K562 (cell line): ENCODE measurements around the gene GPRIN1. TPM values are rescaled to one million over a fixed set of nuclear protein-coding genes. Genes with fewer than 3 reads are reported as not detected.

ENCODE experiments used
- ATAC-seq: fragments of 200-7000 bp; cut with Tn5 transposase; 3 replicates; pipeline ENCODE4 v1.9.1; 2020; ENCODE audit warnings: moderate library complexity
- BruUV-seq: library from RNA; stranded (reverse); fragments of 400-500 nt; replicated peaks from 2 replicates; lab custom pipeline; 2021; lab: Mats Ljungman, UMichigan
- CTCF ChIA-PET: fragments of 300-600 bp; formaldehyde crosslinking; extraction: SDS; loops from one replicate; lab custom pipeline; 2021; ENCODE audit warnings: low intra/inter-chr PET ratio; lab: Yijun Ruan, JAX
- POLR2A ChIA-PET: fragments of 300-600, 350-650 bp; sonication (Branson Sonifier 250); formaldehyde crosslinking; extraction: SDS; loops from one replicate; lab custom pipeline; 2021; ENCODE audit warnings: antibody characterized with exemption, inconsistent platforms; lab: Yijun Ruan, JAX
- DNase-seq, 4 experiments: peaks; one replicate each; pipeline versions ENCODE4 v3.0.0 to v3.0.0-alpha.2; 2011 to 2018; ENCODE audit warnings: low spot score in 3 of 4, mixed read lengths in 3 of 4; ENCODE audit errors: extremely low read depth in 1 of 4
- FAIRE-seq: peaks from 2 replicates; lab custom pipeline; 2011; peaks lifted over from hg19 to GRCh38; lab: Jason Lieb, UNC
- H2AFZ ChIP-seq: 2 replicates; pipeline ENCODE4 v1.6.0; 2011; ENCODE audit warnings: low read depth, low read length, control low read depth, inconsistent platforms
- H3K27ac ChIP-seq: fragments of 200-600 bp; 3 replicates; pipeline ENCODE4 v1.8.0; 2011; ENCODE audit warnings: low read depth, mild to moderate bottlenecking, control low read depth, inconsistent platforms, low read length, moderate library complexity, mixed read lengths; ENCODE audit errors: extremely low read depth
- H3K27me3 ChIP-seq, 2 experiments: fragments of 300-600 bp in 1 of 2; 2 replicates in 1 of 2; 3 replicates in 1 of 2; pipeline versions ENCODE4 v1.6.0 to v1.8.0; 2011; ENCODE audit warnings: inconsistent platforms in 2 of 2, low read length in 2 of 2, mild to moderate bottlenecking in 1 of 2, mixed read lengths in 1 of 2, moderate library complexity in 1 of 2; ENCODE audit not compliant: control insufficient read depth in 2 of 2, insufficient read depth in 2 of 2
- H3K36me3 ChIP-seq: fragments of 300-600 bp; 3 replicates; pipeline ENCODE4 v1.8.0; 2011; ENCODE audit warnings: mild to moderate bottlenecking, low read length, inconsistent platforms; ENCODE audit not compliant: control insufficient read depth, insufficient read depth
- H3K4me1 ChIP-seq, 2 experiments: fragments of 200-600 bp in 1 of 2; replicated peaks in 1 of 2; 2 replicates in 1 of 2; 3 replicates in 1 of 2; pipeline versions ENCODE4 v1.5.1 to v1.8.0; 2011; ENCODE audit warnings: inconsistent platforms in 2 of 2, low read length in 2 of 2, mild to moderate bottlenecking in 1 of 2, mixed read lengths in 1 of 2, moderate library complexity in 1 of 2; ENCODE audit not compliant: control insufficient read depth in 2 of 2, insufficient read depth in 2 of 2
- H3K4me2 ChIP-seq: 2 replicates; pipeline ENCODE4 v1.6.1; 2011; ENCODE audit warnings: low read length, control low read depth, inconsistent platforms, mixed read lengths; ENCODE audit not compliant: insufficient read depth
- H3K4me3 ChIP-seq: fragments of 200-600 bp; sonication (generic), shearing (Covaris generic); 2 replicates; pipeline ENCODE4 v1.5.1; 2016; ENCODE audit warnings: control low read depth, inconsistent platforms
- H3K79me2 ChIP-seq: fragments of 200-600 bp; 3 replicates; pipeline ENCODE4 v1.8.0; 2011; ENCODE audit warnings: low read length, inconsistent platforms; ENCODE audit not compliant: control insufficient read depth, insufficient read depth
- H3K9ac ChIP-seq, 2 experiments: 2 replicates each; pipeline versions ENCODE4 v1.6.0 to v1.6.1; 2011; ENCODE audit warnings: low read depth in 2 of 2, low read length in 2 of 2, control low read depth in 1 of 2, inconsistent platforms in 1 of 2, mild to moderate bottlenecking in 1 of 2, mixed read lengths in 1 of 2; ENCODE audit not compliant: insufficient read depth in 1 of 2
- H3K9me1 ChIP-seq: one replicate; pipeline ENCODE4 v1.6.0; 2011; ENCODE audit warnings: inconsistent platforms, mild to moderate bottlenecking, low read length, moderate library complexity; ENCODE audit not compliant: control insufficient read depth, insufficient read depth
- H3K9me3 ChIP-seq: replicated peaks from 2 replicates; pipeline ENCODE4 v1.5.1; 2011; ENCODE audit warnings: low read depth, low read length, inconsistent platforms; ENCODE audit not compliant: control insufficient read depth, insufficient read depth
- H4K20me1 ChIP-seq: replicated peaks from 2 replicates; pipeline ENCODE4 v1.6.1; 2011; ENCODE audit warnings: low read length, inconsistent platforms, mixed read lengths; ENCODE audit not compliant: control insufficient read depth, insufficient read depth
- CBFA2T3 ChIP-seq: fragments of 450-650 bp; IDR thresholded peaks from 2 replicates; pipeline ENCODE4 v1.6.1; 2017
- CBX1 ChIP-seq: sonication (generic); IDR thresholded peaks from 2 replicates; pipeline ENCODE4 v1.6.1; 2016; ENCODE audit warnings: antibody characterized with exemption, low read depth, mild to moderate bottlenecking
- CHD1 ChIP-seq: fragments of 200-600 bp; sonication (generic); IDR thresholded peaks from one replicate; pipeline ENCODE4 v1.6.1; 2012; ENCODE audit warnings: mild to moderate bottlenecking, moderate library complexity, low read length, inconsistent platforms
- EP300 ChIP-seq: IDR thresholded peaks from 2 replicates; pipeline ENCODE4 v1.6.1; 2012; ENCODE audit warnings: low read length, improper control_type of control experiment
- HCFC1 ChIP-seq: IDR thresholded peaks from 2 replicates; pipeline ENCODE4 v1.6.1; 2012; ENCODE audit warnings: low read depth, low read length, improper control_type of control experiment
- HNRNPH1 ChIP-seq: fragments of 200-400 bp; formaldehyde crosslinking; optimal IDR thresholded peaks from 2 replicates; pipeline ENCODE3; 2017; ENCODE audit warnings: low read depth, mild to moderate bottlenecking, low read length, moderate library complexity
- LEF1 ChIP-seq: fragments of 450-650 bp; IDR thresholded peaks from 2 replicates; pipeline ENCODE4 v1.6.1; 2016; ENCODE audit warnings: mild to moderate bottlenecking
- MAFF ChIP-seq: IDR thresholded peaks from 2 replicates; pipeline ENCODE4 v1.6.1; 2012; ENCODE audit warnings: low read length, improper control_type of control experiment
- NFIC ChIP-seq: fragments of 450-650 bp; IDR thresholded peaks from 2 replicates; pipeline ENCODE4 v1.6.1; 2017; ENCODE audit warnings: mild to moderate bottlenecking, inconsistent platforms
- NR3C1 ChIP-seq: sonication (generic); formaldehyde crosslinking; IDR thresholded peaks from 2 replicates; pipeline ENCODE4 v1.8.1; 2022; ENCODE audit warnings: missing genetic modification reagents
- NUFIP1 ChIP-seq: fragments of 450-650 bp; IDR thresholded peaks from 2 replicates; pipeline ENCODE4 v1.6.1; 2018; ENCODE audit not compliant: partially characterized antibody
- SLC30A9 ChIP-seq: fragments of 250-450 bp; sonication (Bioruptor Pico); IDR thresholded peaks from 2 replicates; pipeline ENCODE4 v1.8.0; 2022; ENCODE audit warnings: mild to moderate bottlenecking, moderate library complexity
- TSC22D4 ChIP-seq: fragments of 450-650 bp; IDR thresholded peaks from 2 replicates; pipeline ENCODE4 v1.6.1; 2016; ENCODE audit warnings: missing genetic modification characterization, missing biosample characterization, control low read depth
- ZBTB7A ChIP-seq: IDR thresholded peaks from 2 replicates; pipeline ENCODE4 v1.6.1; 2011; ENCODE audit warnings: low read depth, mild to moderate bottlenecking, low read length, moderate library complexity, borderline replicate concordance; ENCODE audit not compliant: control insufficient read depth
- ZC3H11A ChIP-seq: IDR thresholded peaks from 2 replicates; pipeline ENCODE4 v1.6.1; 2012; ENCODE audit warnings: low read depth, low read length, improper control_type of control experiment
- ZNF124 ChIP-seq: sonication (generic); formaldehyde crosslinking; IDR thresholded peaks from 2 replicates; pipeline ENCODE4 v1.8.1; 2022; ENCODE audit warnings: missing genetic modification reagents
- ZNF57 ChIP-seq: fragments of 450-650 bp; formaldehyde crosslinking; IDR thresholded peaks from 2 replicates; pipeline ENCODE4 v1.4.0; 2020; ENCODE audit warnings: mild to moderate bottlenecking, moderate library complexity
- ZNF764 ChIP-seq: fragments of 250-450 bp; sonication (Bioruptor Pico); IDR thresholded peaks from 2 replicates; pipeline ENCODE4 v1.4.0; 2020; ENCODE audit warnings: low read depth, mild to moderate bottlenecking, moderate library complexity
- WGBS: fragments of 100-300 bp; shearing (Covaris generic); methylation state at CpG from one replicate; pipeline ENCODE4 v1.1.6; 2016; ENCODE audit warnings: low coverage, mixed read lengths; ENCODE audit not compliant: insufficient coverage; ENCODE audit errors: missing lambda C conversion rate; 5-methylcytosine and 5-hydroxymethylcytosine counted together
- in situ Hi-C: fragments of 300-500 bp; cut with MboI; formaldehyde crosslinking; loops from 4 replicates; pipeline ENCODE4 v1.15.0; 2018; ENCODE audit warnings: inconsistent platforms, mixed read lengths
- intact Hi-C: fragments of 100-400 bp; cut with micrococcal nuclease; formaldehyde crosslinking; loops from 2 replicates; pipeline ENCODE4 v1.14.2; 2022
- polyA plus RNA-seq, 8 experiments: library from polyadenylated mRNA; depleted of rRNA in 4 of 8; stranded (reverse) in 5 of 8; unstranded in 3 of 8; fragments of >200 nt; fragmentation: Nextera tagmentation in 2 of 8; fragmentation: Illumina TruSeq in 1 of 8; extraction: Ambion mirVana in 2 of 8; extraction: Trizol in 1 of 8; gene quantifications; 2 replicates each; pipeline versions ENCODE4 v1.2.1 to v1.2.3, GENCODE V29; 2011 to 2014; ENCODE audit warnings: inconsistent platforms in 1 of 8, missing spikeins in 1 of 8
- total RNA-seq, 7 experiments: library from RNA; depleted of rRNA in 6 of 7; stranded (reverse); fragments of >200 nt in 6 of 7; fragmentation: Illumina TruSeq in 2 of 7; extraction: Trizol in 2 of 7; gene quantifications; 2 replicates each; pipeline versions ENCODE4 v1.2.1 to v1.2.3, GENCODE V29; 2011 to 2021; ENCODE audit warnings: low replicate concordance in 1 of 7
- TF ChIP-seq, protein P1 (sequence below): fragments of 450-650 bp; IDR thresholded peaks from 2 replicates; pipeline ENCODE4 v1.6.1; 2017; ENCODE audit warnings: mild to moderate bottlenecking, moderate library complexity
- TF ChIP-seq, protein P2 (sequence below), 2 experiments: fragments of 250-450 bp in 1 of 2; fragments of 450-650 bp in 1 of 2; sonication (Bioruptor Pico) in 1 of 2; IDR thresholded peaks; 2 replicates each; pipeline versions ENCODE4 v1.6.1 to v1.8.0; 2016 to 2021; ENCODE audit warnings: mild to moderate bottlenecking in 2 of 2, moderate library complexity in 2 of 2, missing compliant biosample characterization in 1 of 2, missing genetic modification characterization in 1 of 2

GPRIN1 gene
- total and polyA plus RNA-seq, 9 of the 15 experiments (the other 6 are each of a cell fraction or from before 2014, with no cell fraction given), result 0.15 to 11.6 (median 4.4) TPM

GRCh38 chr5:176579323-176579722 lies 30.6 kb downstream of the GPRIN1 start:
- Histone ChIP-seq H3K4me1 (peaks cover 0 to 32% of the 10 kb centered on the region in 2 experiments; a peak in 3 of 5 replicates), H3K27me3 (peaks cover 9 to 37% of the 10 kb centered on the region in 2 experiments; a peak in 4 of 5 replicates), H3K9ac (0 out of 4 replicates have a peak overlapping the region, but pooled peaks of 1 of the 2 experiments have one; percentile 68), H3K9me1 (no peaks in the 10 kb centered on the region), H3K4me2 (no peak overlapping the region), H3K4me3 (no peak overlapping the region), H4K20me1 (no peaks in the 10 kb centered on the region), H2AFZ (no peak overlapping the region), H3K36me3 (no peaks in the 10 kb centered on the region), H3K9me3 (no peaks in the 10 kb centered on the region), H3K79me2 (no peaks in the 10 kb centered on the region), H3K27ac (no peak overlapping the region)
- FAIRE-seq, result no peak
- intact Hi-C loops (loop anchor here (10.0 kb wide), 1 partner anchor 65 kb away; the partner anchor contains the start of gene TSPAN17), in situ Hi-C loops (loop anchor here (25.0 kb wide), 1 partner anchor 842 kb away; no protein-coding TSS in a partner anchor)
- POLR2A ChIA-PET, result interaction anchor here (0.6 to 0.8 kb wide), 3 partner anchors 10 to 532 kb away, joined by 3 to 4 read pairs (median 4); no protein-coding TSS in a partner anchor
- TF ChIP-seq NFIC, result no peak
- TF ChIP-seq ZBTB7A, result no peak
- TF ChIP-seq CBFA2T3, result no peak
- TF ChIP-seq ZNF57 (CRISPR knock-in tag), result no peak
- no peak for TF ChIP-seq LEF1
- no peak for TF ChIP-seq HCFC1
- no peak for TF ChIP-seq TSC22D4 (tag)
- TF ChIP-seq, protein P1, sequence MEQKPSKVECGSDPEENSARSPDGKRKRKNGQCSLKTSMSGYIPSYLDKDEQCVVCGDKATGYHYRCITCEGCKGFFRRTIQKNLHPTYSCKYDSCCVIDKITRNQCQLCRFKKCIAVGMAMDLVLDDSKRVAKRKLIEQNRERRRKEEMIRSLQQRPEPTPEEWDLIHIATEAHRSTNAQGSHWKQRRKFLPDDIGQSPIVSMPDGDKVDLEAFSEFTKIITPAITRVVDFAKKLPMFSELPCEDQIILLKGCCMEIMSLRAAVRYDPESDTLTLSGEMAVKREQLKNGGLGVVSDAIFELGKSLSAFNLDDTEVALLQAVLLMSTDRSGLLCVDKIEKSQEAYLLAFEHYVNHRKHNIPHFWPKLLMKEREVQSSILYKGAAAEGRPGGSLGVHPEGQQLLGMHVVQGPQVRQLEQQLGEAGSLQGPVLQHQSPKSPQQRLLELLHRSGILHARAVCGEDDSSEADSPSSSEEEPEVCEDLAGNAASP, result no peak
- TF ChIP-seq MAFF, result no peak
- TF ChIP-seq HNRNPH1, result no peak
- TF ChIP-seq ZNF124, result no peak
- no peak for TF ChIP-seq ZC3H11A
- TF ChIP-seq CBX1, result no peak
- TF ChIP-seq SLC30A9, result no peak
- TF ChIP-seq, protein P2, sequence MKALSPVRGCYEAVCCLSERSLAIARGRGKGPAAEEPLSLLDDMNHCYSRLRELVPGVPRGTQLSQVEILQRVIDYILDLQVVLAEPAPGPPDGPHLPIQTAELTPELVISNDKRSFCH (CRISPR knock-in tag; IDR thresholded peaks at IDR 0.05), result no peak
- TF ChIP-seq, protein P2 (tag; IDR thresholded peaks at IDR 0.05), result no peak
- TF ChIP-seq NR3C1 (CRISPR knock-in tag), result no peak
- TF ChIP-seq NUFIP1, result no peak
- no peak for TF ChIP-seq ZNF764 (CRISPR knock-in tag)
- TF ChIP-seq EP300, result no peak
- TF ChIP-seq CHD1, result no peak
- WGBS, result 7% methylated on average over 4 of the region's 4 CpGs
- ATAC-seq, result no peak
- CTCF ChIA-PET, result no interaction called here
- DNase-seq, result no peak
- BruUV-seq, result no TSS peak
